Activated CD4-positive, alpha-beta T cell treated with anti-CD3 and anti-CD28 coated beads, Interleukin-2, Interleukin-6, amounts not matched to agents 100 ng/mL and 50 ng/mL, durations not matched to agents 16 hours and 8 hours (primary cell): ENCODE results near the gene MED13L.

ENCODE experiments used
- DNase-seq: peaks from one replicate; pipeline ENCODE4 v3.0.0-alpha.2; 2020

Gene MED13L

DNA sequence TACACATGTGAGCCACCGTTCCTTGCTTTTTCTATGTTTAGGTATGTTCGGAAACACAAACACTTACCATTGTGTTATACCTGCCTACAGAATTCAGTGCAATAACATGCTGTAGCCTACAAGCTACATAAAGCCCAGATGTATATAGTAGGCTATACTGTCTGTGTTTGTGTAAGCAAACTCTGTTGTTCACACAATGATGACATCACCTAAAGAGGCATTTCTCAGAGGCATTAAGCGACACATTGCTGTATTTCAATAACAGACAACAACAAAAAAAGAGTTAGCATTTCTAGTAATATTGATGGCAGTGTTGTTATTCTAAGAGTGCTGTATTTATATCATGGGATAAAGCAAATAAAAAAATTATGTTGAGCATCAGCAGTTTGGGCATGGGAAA is 70.2 kb downstream of the MED13L start:
- no peak for DNase-seq

DNA sequence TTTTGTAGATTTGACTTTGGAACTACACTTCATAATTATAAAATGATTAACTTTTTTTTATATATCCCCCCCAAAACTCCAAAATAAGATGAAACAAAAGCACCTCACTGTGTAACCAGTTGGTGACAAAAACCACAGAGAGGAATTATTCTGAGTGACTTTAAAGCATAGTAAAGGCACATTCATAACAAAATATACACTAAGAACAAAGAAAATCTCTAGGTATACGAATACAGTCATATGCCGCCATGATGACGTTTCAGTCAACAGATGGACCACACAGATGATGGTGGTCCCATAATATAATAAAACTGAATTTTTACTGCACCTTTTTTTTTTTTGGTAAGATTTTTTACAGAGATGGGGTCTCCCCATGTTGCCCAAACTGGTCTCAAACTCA is 70.7 kb downstream of the MED13L start:
- DNase-seq, result no peak

DNA sequence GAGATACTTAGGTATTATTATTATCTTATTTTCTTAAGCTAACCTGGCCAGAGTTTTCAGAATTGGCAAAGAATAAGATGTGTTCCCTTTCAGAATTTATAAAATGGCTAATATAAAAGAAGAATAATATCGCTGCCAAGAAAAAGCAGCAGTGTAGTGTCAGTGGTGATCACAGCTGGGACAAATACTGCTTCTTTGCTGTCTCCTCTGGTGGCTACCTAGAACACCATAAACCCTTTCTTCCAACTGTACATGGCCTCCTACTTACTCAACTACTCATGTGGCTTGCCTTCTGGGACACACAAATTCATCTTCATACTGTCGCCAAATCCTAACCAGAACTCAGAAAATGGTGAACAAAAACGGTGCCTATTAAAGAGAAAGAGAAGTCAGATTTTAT is 72.7 kb downstream of the MED13L start:
- DNase-seq, result no peak

DNA sequence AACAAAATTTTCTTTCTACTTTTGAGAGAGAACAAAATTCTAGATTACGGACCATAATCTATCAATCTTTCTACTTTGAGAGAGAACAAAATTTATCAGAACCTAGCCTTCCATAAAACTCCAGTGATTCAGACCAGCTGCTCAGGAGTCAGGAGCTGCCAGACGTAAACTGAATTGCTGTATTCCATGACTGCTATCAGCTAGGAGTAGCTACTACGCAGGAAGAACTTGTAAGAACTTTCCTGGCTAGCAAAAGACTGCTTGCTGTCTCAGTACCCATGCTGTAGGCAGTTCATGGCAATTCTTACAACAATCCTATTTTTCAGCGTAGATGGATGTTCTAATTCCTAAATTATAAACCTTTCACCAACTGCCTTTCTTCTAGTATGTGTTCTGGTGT is 73.3 kb downstream of the MED13L start:
- no peak for DNase-seq

DNA sequence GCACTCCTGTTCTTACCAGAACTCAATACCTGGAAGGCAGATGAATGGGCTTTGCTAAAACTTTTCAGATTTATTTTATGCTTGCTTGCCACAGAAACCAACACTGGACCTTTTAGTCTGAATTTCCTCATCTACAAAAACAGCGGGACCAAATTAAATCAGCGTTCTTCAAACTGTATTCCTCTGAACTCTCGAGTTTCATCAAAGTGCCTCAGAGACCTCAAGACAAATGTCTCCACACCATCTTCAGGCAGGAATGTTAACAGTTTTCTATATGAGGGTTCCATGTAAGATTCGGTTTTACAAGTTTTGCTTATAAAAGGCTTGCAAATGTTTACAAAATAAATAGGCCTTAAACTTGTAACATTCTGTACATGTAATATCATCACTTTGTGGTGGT is 74.6 kb downstream of the MED13L start:
- no peak for DNase-seq

DNA sequence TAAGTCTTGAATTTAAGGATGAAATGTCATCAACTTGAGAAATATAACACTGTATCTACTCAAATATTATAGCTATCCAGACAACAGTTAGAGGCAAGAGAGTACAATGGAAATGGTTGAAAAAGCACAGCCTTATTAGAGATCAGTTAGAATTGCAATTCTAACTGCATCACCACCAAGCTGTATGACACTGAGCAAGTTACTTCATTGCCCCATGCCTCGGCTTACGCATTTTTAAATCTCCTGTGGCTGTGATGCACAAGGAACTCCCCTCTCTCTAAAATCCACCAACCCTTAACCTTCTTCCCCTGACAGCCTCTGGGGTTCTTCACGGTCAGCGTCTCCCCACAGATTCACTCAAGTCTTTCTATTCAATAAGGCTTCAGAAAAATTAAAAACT is 75.1 kb downstream of the MED13L start:
- DNase-seq, result no peak

DNA sequence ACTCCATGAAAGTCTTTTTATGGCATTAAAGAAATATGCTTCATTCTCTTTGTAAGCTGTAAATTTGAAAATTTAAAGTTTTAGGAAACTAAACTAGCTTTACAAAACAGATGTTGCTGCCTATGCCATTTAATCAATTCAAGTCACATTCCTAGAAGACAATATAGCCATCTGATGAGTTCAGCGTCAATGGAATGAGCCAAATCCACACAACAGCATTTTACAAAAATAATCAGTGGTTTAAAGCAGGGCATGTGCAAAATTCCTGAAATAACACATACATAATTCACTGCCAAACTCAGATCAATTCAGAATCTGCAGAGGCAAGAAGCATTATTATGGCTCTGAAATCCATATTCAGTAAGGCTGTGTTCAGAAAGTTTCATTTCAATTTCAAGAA is 75.6 kb downstream of the MED13L start:
- DNase-seq, result no peak

DNA sequence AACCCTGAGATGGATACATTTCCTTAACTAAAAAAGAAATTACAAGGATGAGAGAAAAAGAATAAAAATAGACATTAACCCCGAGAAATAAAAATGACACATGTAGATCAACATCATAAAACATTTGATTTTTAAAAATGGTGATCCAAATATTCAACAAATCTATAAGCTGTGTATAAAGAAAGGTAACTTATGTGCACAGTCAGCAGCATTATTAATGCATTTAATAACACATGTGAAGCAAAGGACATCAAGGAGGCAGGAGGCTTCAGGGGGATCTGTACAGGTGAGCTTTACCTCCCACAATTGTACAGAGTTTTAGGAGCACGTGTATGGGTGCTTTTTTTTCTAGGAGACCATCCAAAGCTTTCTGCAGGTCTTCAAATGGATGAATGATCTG is 76.1 kb downstream of the MED13L start:
- DNase-seq, result no peak

DNA sequence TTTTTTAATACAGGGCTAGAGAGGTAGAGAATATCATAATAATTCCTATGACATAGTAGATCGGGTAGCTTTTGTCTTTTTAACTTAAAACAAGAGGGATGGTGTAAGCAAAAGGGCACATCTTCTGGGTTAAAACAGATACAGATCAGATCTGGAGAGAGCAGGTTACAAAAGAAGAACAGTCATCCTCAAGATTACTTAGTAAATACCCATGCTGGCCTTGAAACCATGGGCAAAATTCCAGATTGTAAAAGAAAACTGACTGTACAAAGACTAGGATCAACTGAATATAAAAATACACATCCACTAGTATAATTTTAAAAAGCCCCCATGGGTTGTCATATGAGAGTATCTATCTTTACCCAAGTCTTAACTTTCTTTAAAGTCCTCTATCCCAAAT is 76.7 kb downstream of the MED13L start:
- no peak for DNase-seq

DNA sequence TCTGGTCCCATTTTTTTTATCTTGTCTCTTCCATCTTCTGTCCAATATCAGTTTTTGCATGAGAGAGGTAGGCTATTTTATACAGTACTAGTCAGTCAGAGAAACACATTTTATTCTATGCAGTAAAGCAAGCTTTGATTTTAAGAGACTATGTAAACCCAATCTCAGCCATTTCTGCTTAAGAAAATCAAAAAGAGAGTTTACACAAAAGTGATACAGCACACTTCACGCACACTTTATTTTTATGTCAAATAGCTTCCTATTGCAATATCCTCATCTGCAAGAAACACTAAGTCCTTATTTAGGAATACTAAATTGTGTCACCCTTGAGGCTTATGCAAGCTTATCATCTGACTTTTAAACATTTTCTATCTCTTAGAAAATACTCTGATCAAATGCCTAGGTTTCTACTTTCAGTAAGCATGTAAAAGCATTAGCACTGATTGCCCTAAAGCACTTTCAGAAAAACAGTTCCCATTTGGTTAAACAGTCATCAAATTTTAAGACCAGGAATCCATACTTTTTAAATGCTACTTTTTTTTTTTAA is 78.3 kb downstream of the MED13L start:
- no peak for DNase-seq

DNA sequence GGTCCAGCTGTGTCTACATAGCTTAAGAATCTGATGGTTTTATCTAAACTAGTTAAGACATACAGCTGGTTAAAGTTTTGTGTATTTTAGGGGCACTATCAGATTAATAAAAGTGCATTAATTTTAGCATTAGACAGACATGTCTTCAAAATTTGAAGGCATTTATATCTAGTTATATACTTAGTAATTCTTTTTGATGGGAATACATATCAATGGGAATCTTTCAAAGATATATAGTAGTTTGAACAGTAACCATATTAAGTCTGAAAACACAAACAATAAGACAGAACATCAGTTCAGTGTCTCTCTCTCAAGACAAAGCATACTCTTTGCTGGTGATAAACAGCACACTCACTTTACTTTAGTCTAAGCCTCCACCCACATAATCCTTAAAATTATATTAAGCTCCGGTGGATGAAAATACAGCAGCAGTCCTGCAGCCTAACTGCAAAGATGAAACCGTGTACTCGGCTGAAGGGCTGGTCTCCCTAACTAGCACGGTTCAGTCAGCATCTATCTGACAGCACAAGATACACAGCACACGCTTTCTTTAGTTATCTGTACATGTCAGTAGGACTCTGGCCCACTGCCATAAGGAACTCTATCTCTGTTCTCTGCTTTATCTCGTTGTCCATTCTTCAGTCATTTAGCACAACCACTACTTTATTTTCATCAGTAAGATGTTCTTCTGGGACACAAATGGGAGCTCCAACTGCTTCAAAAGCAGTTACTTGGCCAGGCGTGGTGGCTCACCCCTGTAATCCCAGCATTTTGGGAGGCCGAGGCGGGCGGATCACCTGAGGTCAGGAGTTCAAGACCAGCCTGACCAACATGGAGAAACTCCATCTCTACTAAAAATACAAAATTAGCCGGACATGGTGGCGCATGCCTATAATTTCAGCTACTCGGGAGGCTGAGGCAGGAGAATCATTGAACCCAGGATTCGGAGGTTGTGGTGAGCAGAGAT is 80.5 kb downstream of the MED13L start:
- no peak for DNase-seq

DNA sequence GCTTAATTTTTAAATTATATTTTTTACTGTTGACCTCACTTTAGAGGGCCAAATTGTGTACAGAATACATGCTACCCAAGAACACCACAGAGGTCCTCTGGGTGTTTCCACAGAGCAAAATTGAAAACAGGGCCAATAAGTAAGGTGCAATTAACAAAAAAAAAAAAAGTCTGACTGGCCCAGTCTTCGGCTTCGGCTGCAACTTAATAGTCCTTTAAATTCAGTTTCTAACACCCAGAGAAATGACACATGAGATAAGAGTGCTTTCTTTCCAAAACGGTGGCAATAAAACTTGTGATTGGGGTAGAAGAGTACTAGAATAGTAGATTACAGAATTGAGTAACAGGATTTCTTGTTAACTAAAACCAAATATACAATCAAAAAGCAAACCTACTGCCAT is 81.3 kb downstream of the MED13L start:
- DNase-seq, result no peak

DNA sequence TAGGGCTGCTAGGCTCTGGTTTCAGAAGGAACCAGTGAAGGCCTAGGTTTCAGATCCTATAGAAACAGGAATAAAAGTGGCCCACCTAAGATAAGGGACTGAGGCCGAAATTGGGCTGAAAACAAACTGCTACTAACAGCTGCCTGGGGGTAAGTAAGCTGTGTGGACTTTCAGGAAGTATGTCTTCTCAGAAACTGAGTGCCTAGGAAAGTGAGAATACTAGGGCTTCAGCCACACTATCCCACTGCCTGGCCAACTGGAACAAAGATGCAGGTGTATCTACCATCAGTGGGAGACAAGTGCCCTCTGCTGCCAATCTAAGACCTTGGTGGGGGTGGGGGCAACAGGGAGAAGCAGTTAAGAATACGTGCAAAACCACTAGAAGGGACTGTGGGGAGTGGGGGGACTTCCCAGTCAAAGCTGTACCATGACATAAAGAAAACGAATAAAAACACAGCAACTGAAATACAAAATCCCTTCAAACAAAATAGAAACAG is 82.5 kb downstream of the MED13L start:
- DNase-seq, result peak; percentile 66

DNA sequence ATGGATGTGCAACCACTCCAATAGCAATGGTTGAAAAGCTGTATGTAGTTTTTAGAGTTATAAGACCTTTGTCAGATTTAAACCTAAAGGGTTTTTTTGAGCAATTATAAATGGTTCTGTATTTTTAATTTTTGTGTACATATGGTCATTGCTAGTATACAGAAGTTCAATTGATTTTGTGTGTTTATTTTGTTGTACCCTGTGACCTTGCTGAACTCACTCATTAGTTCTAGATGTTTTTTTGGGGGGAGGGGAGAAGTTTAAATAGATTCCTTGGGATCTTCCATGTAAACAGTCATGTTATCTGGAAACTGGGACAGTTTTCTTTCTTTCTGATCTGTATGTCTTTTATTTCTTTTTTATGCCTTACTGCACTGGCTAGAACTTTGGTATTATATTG is 87.8 kb downstream of the MED13L start:
- DNase-seq, result no peak

DNA sequence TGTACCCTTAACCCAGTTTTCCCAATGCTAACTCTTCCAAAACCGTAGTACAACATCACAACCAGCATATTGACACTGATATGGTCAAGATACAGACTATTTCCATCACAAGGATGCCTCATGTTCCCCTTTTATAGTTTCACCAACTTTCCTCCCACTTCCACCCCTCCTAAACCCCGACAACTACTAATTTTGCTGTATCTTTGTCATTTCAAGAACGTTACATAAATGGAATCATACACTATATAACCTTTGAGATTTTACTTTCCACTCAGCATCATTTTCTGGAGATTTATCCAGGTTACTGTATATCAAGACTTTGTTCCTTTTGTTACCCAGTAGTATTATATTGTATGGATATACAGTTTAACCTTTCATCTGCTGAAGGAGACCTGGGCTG is 88.9 kb downstream of the MED13L start:
- no peak for DNase-seq

DNA sequence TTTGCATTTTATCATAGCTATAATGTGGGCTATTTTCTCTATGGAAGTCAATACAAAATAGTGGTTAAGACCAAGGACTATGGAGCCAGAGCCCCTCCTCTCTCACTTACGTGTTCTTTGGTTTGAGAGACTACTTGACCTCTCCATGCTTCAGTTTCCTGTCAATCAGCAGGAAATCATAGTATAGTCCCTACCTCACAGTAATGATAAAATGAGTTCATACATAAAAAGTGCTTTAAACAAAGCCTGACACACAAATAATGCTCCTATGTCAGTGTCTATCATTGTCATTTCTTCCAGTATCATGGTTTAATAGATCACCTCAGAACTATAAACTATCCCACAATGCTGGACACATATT is 90.4 kb downstream of the MED13L start:
- DNase-seq, result no peak

DNA sequence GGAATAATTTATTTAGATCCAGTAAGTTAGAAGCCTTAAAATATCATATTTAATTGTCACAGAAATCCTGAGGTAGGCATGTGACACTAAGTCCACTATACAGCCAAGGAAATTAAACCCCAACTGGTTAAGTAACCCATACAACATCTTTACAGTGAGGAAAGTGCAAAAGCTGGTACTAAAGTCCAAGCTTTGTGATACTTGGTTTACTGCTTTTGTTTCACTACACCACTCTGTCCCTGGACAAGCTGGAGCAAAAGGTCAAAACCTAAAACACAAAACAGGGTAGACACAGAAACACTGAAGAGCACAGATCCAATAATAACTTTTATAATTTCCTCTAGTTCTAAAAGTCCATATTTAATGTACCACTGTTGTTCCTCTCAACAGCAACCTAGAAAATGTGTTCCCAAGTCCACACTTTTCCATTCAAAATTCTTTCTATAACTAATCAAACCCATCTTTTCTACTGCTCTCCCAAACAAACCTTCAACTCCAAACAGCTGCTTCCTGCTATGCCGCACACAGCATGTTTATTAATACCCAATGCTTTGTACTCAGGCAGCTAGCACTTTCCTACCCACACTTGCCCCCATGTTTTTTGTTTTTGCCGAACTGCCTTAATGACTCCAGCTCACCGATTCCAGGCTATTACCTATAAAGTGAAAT is 90.9 kb downstream of the MED13L start:
- no peak for DNase-seq

DNA sequence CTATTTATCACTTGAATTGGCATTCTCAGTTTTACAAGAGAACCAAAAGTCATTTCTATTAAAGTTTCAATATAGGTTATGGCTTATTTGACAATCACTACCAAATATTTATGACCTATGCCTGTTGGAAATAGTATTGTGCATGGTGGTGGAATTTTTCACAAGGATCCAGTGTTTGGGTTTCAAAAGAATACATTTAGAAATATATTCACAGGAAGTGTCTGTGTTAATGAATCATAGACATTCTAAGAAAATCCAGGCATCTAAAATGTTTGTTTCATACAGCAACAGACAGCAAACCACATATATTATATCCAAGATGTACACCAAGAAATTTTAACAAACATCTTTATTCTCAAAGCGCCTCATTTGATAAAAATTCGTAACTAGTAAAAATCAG is 92.7 kb downstream of the MED13L start:
- DNase-seq, result no peak

DNA sequence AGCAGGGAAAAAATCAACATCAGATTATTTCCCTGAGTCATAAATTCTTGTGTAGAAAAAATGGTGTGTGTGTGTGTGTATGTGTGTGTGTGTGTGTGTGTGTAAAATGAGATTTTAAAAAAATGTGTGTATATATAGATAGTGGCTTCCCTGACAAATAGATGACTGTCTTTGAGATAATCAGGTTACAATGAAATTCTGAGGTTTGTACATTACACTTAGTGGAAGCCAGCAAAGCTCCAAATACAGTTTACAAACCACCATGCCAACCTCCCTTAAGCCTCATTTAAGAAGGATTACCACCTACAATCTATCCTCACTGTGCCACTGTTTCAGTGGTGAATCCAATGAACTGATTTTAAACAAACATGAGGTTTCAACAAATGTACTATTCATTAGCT is 93.8 kb downstream of the MED13L start:
- no peak for DNase-seq

DNA sequence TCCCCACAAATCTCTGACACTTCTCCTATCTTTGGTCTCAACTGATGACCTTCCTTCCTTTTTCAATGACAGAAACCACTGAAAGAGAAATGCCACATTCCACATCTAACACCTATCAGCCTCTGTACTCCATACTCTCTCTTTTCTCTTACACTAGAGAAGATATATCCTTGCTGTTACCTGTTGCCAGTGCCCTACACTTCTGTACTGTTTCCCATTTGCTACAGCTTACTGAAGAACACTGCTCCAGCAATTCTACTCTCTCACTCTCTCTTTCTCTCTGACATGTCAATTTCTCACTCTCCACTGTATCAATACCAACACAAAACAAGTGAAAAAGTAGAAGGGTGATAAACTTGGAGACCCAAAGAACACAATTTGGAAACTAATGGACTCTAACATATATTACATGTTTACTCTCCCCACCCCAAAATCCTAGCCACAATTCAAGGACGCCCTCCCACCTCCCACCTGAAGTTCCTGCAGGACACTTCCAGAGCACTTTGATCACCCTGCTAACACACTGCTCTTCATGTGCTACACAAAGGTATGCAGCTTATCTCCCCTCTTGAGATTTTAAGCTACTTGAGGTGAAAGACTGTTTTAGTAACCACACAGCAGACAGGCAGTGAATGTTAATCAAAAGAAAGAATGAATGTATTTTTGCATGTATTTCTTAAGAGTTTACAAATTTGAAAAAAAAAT is 95.0 kb downstream of the MED13L start:
- no peak for DNase-seq

DNA sequence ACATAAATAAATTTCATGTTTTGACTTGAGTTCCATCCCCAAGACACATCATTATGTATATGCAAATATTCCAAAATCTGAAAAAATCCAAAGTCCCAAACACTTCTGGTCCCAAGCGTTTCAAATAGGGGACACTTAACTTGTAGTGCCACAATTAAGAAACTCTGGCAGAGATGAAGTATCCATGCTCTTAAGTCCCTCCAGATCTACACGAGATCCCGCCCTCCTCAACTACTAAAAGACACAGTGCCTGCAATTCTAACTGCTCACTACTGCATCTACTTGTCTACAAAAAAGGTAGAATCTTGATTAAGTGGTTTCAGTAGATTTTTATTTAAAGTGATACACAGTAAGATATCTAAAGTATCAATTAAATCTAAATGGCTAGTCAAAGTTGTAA is 97.0 kb downstream of the MED13L start:
- DNase-seq, result no peak

DNA sequence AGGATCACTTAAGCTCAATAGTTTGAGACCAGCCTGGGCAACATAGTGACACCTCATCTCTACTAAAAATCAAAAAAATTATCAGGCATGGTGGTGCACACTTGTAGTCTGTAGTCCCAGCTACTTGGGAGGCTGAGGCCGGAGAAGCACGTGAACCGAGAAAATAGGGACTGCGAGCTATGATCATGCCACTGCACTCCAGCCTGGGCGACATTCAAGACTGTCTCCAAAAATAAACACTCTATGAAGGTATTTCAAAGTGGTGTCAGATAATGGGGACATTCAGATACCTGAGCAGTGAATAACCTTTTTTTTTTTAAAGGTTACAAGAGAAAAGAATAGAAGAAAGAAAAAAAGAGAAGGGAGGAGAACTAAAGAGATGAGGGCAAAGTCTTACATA is 98.1 kb downstream of the MED13L start:
- no peak for DNase-seq

DNA sequence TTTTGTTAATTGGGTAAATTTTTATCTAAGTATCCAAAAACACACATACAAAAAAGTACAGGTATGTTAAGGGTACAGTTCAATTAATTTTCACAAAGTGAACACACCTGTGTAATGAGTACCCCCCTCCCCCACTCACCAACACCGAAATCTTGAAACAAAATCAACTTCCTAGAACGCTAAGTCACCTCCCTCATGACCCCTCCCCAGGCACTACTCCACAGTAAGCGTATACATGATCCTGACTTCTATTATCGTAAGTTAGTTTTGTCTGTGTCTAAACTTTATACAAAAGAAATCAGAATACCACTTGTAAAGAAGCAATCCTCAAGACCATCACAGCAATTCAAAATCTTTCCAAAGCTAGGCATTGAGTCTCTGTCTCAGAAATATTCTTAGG is 100.5 kb downstream of the MED13L start:
- no peak for DNase-seq

DNA sequence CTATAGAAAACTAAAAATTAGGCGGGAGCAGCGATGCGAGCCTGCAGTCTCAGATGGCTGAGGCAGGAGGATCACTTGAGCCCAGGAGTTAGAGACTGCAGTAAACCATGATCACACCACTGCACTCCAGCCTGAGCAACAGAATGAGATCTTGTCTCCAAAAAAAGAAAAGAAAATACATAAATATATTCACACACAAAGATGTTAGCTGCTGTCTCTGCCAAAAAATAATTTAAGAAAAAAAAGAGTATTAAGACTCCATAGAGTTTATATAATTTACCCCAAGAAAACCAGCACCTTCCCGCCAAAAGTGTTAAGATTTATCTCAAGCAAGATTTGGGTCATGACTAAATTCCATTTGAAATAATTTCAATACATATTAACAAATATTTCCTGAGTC is 102.6 kb downstream of the MED13L start:
- DNase-seq, result no peak
